ENCODE measurements around the gene C2orf74.

GRCh38 chr2:61178603-61179545, 16.9 kb downstream of the C2orf74 start:
- no peak for TF ChIP-seq POLR2A (IDR thresholded peaks at IDR 0.05)
- TF ChIP-seq CTCF (IDR thresholded peaks at IDR 0.05) = no peak

Data from Peyer's patch (tissue), 4 donors.